ENCODE data around the gene SEMA5B.

The SEMA5B gene

GRCh38 chr3:122942937-122943827 is 84.4 kb downstream of the SEMA5B start:
- DNase-seq (ENCODE audit: low read depth): no peak

- DNase-seq (ENCODE audit: low read depth): no peak
These were observed 85.3 kb downstream of the SEMA5B start for GRCh38 chr3:122942239-122942638.

- DNase-seq (ENCODE audit: low read depth): no peak
These were observed 86.0 kb downstream of the SEMA5B start for GRCh38 chr3:122941228-122942206.

GRCh38 chr3:122940628-122941086 is 86.9 kb downstream of the SEMA5B start:
- DNase-seq (ENCODE audit: low read depth): no peak

- no peak for DNase-seq (ENCODE audit: low read depth)
These were observed 88.7 kb downstream of the SEMA5B start for GRCh38 chr3:122938783-122939425.

GRCh38 chr3:122937745-122938144 is 89.8 kb downstream of the SEMA5B start:
- no peak for DNase-seq (ENCODE audit: low read depth)

GRCh38 chr3:122936986-122937385 is 90.6 kb downstream of the SEMA5B start:
- DNase-seq (ENCODE audit: low read depth): no peak

- DNase-seq (ENCODE audit: low read depth): no peak
These were observed 91.2 kb downstream of the SEMA5B start for GRCh38 chr3:122936335-122936734.

GRCh38 chr3:122934251-122934650 is 93.3 kb downstream of the SEMA5B start:
- DNase-seq (ENCODE audit: low read depth): no peak

- no peak for DNase-seq (ENCODE audit: low read depth)
These were observed 95.2 kb downstream of the SEMA5B start for GRCh38 chr3:122932251-122932967.

- DNase-seq (ENCODE audit: low read depth): no peak
These were observed 95.9 kb downstream of the SEMA5B start for GRCh38 chr3:122931636-122932035.

- DNase-seq (ENCODE audit: low read depth): no peak
These were observed 97.2 kb downstream of the SEMA5B start for GRCh38 chr3:122930063-122930997.

GRCh38 chr3:122929188-122930062 is 98.1 kb downstream of the SEMA5B start:
- no peak for DNase-seq (ENCODE audit: low read depth)

- no peak for DNase-seq (ENCODE audit: low read depth)
These were observed 99.0 kb downstream of the SEMA5B start for GRCh38 chr3:122928396-122929187.

GRCh38 chr3:122927726-122928125 is 99.8 kb downstream of the SEMA5B start:
- no peak for DNase-seq (ENCODE audit: low read depth)

GRCh38 chr3:122926811-122927210 is 100.8 kb downstream of the SEMA5B start:
- no peak for DNase-seq (ENCODE audit: low read depth)

GRCh38 chr3:122926322-122926721 is 101.2 kb downstream of the SEMA5B start:
- no peak for DNase-seq (ENCODE audit: low read depth)

- no peak for DNase-seq (ENCODE audit: low read depth)
These were observed 101.8 kb downstream of the SEMA5B start for GRCh38 chr3:122925756-122926155.

All from T-helper 22 cell (primary cell).